GM23338 (cell line): Measurements from ENCODE around the gene FILIP1. TPM values are rescaled to one million over a fixed set of nuclear protein-coding genes. Genes with fewer than 3 reads are reported as not detected.

Experiments used
- ATAC-seq: fragments of 200-7000 bp; cut with Tn5 transposase; 3 replicates; pipeline ENCODE4 v1.9.1; 2020
- DNase-seq: peaks from one replicate; pipeline ENCODE4 v3.0.0-alpha.2; 2015; ENCODE audit warnings: low spot score
- H2AFZ ChIP-seq: fragments of 200-600 bp; sonication (generic); 2 replicates; pipeline ENCODE4 v1.8.0; 2016; ENCODE audit warnings: antibody characterized with exemption, mild to moderate bottlenecking, moderate library complexity
- H3F3A ChIP-seq: fragments of 200-600 bp; sonication (generic); replicated peaks from 2 replicates; pipeline ENCODE4 v1.8.0; 2017; ENCODE audit warnings: antibody characterized with exemption, mixed run types, low read depth
- H3K27ac ChIP-seq: fragments of 200-600 bp; sonication (generic); 2 replicates; pipeline ENCODE4 v1.6.1; 2016; ENCODE audit warnings: low read depth
- H3K27me3 ChIP-seq: fragments of 200-600 bp; sonication (generic); 2 replicates; pipeline ENCODE4 v1.8.0; 2016; ENCODE audit warnings: mild to moderate bottlenecking, mixed run types, moderate library complexity; ENCODE audit not compliant: insufficient read depth
- H3K36me3 ChIP-seq: fragments of 200-600 bp; sonication (generic); 2 replicates; pipeline ENCODE4 v1.8.0; 2016; ENCODE audit warnings: mild to moderate bottlenecking; ENCODE audit not compliant: insufficient read depth
- H3K4me1 ChIP-seq: fragments of 200-600 bp; sonication (generic); 2 replicates; pipeline ENCODE4 v1.8.0; 2016; ENCODE audit warnings: mild to moderate bottlenecking, moderate library complexity; ENCODE audit not compliant: insufficient read depth
- H3K4me2 ChIP-seq: fragments of 200-600 bp; sonication (generic); 2 replicates; pipeline ENCODE4 v1.7.1; 2017; ENCODE audit warnings: mixed run types
- H3K4me3 ChIP-seq: fragments of 200-600 bp; sonication (generic); 2 replicates; pipeline ENCODE4 v1.6.1; 2016; ENCODE audit warnings: mixed run types
- H3K79me2 ChIP-seq: fragments of 200-600 bp; sonication (generic); replicated peaks from 2 replicates; pipeline ENCODE4 v1.8.0; 2017; ENCODE audit warnings: mild to moderate bottlenecking; ENCODE audit not compliant: insufficient read depth
- H3K9me2 ChIP-seq: fragments of 200-600 bp; sonication (generic); 2 replicates; pipeline ENCODE4 v1.8.0; 2017; ENCODE audit not compliant: insufficient read depth
- H4K20me1 ChIP-seq: fragments of 200-600 bp; sonication (generic); replicated peaks from 2 replicates; pipeline ENCODE4 v1.8.0; 2017; ENCODE audit warnings: mild to moderate bottlenecking; ENCODE audit not compliant: insufficient read depth
- H3K27ac Mint-ChIP-seq: 2 replicates; pipeline ENCODE4 v1.8.0; 2020; ENCODE audit warnings: inconsistent platforms, mild to moderate bottlenecking, moderate library complexity, mixed read lengths
- H3K27me3 Mint-ChIP-seq: 3 replicates; pipeline ENCODE4 v1.8.0; 2022; ENCODE audit warnings: low read depth, mild to moderate bottlenecking, moderate library complexity, mixed read lengths, inconsistent platforms; ENCODE audit not compliant: insufficient read depth, poor library complexity
- H3K36me3 Mint-ChIP-seq: 3 replicates; pipeline ENCODE4 v1.8.0; 2021; ENCODE audit warnings: low read depth, mild to moderate bottlenecking, inconsistent platforms, moderate library complexity, mixed read lengths
- H3K4me1 Mint-ChIP-seq: 3 replicates; pipeline ENCODE4 v1.8.0; 2020; ENCODE audit warnings: mild to moderate bottlenecking, inconsistent platforms, mixed read lengths
- H3K4me3 Mint-ChIP-seq: 3 replicates; pipeline ENCODE4 v1.8.0; 2021; ENCODE audit warnings: moderate library complexity, mild to moderate bottlenecking, inconsistent platforms, mixed read lengths
- H3K9me3 Mint-ChIP-seq: 3 replicates; pipeline ENCODE4 v1.8.0; 2020; ENCODE audit warnings: moderate library complexity, mild to moderate bottlenecking, inconsistent platforms, mixed read lengths
- EZH2 ChIP-seq: fragments of 200-600 bp; sonication (generic); IDR thresholded peaks from one replicate; pipeline ENCODE4 v1.8.0; 2017; ENCODE audit warnings: antibody characterized with exemption, mild to moderate bottlenecking, low read depth; ENCODE audit not compliant: unreplicated experiment
- EZH2phosphoT487 ChIP-seq: fragments of 200-600 bp; sonication (generic); IDR thresholded peaks from one replicate; pipeline ENCODE4 v1.8.1; 2018; ENCODE audit warnings: antibody characterized with exemption; ENCODE audit not compliant: unreplicated experiment
- JUNB ChIP-seq: IDR thresholded peaks from one replicate; pipeline ENCODE4 v1.6.1; 2016; ENCODE audit warnings: antibody characterized with exemption; ENCODE audit not compliant: unreplicated experiment
- NANOG ChIP-seq: IDR thresholded peaks from 2 replicates; pipeline ENCODE4 v1.6.1; 2016; ENCODE audit warnings: antibody characterized with exemption, borderline replicate concordance
- POLR2AphosphoS5 ChIP-seq: IDR thresholded peaks from 2 replicates; pipeline ENCODE4 v1.6.1; 2016; ENCODE audit warnings: antibody characterized with exemption, low read depth
- STAT1 ChIP-seq: IDR thresholded peaks from one replicate; pipeline ENCODE4 v1.6.1; 2016; ENCODE audit warnings: antibody characterized with exemption; ENCODE audit not compliant: unreplicated experiment
- ZNF114 ChIP-seq: fragments of 250-450 bp; sonication (Bioruptor Pico); IDR thresholded peaks from 2 replicates; pipeline ENCODE4 v1.5.0; 2020; ENCODE audit warnings: mild to moderate bottlenecking, moderate library complexity
- polyA plus RNA-seq: library from polyadenylated mRNA; unstranded; fragments of >200 nt; fragmentation: Nextera tagmentation; extraction: Ambion mirVana; gene quantifications from 2 replicates; pipeline ENCODE4 v1.2.1, GENCODE V29; 2016
- total RNA-seq: library from RNA; depleted of rRNA; stranded (reverse); fragments of >200 nt; shearing (Covaris generic); gene quantifications from 2 replicates; pipeline ENCODE4 v1.2.3, GENCODE V29; 2014
- TF ChIP-seq, protein P1 (sequence below), 2 experiments: fragments of 200-600 bp in 1 of 2; sonication (generic) in 1 of 2; conservative IDR thresholded peaks; 2 replicates each; pipeline versions ENCODE4 v1.5.1 to v1.6.1; 2016 to 2017; ENCODE audit warnings: antibody characterized with exemption in 2 of 2, low read depth in 2 of 2, mild to moderate bottlenecking in 2 of 2, moderate library complexity in 1 of 2
- TF ChIP-seq, protein P2 (sequence below): IDR thresholded peaks from 2 replicates; pipeline ENCODE4 v1.6.1; 2016; ENCODE audit warnings: antibody characterized with exemption
- TF ChIP-seq, protein P3 (sequence below): fragments of 250-450 bp; sonication (Bioruptor Pico); IDR thresholded peaks from 2 replicates; pipeline ENCODE4 v1.5.0; 2020; ENCODE audit warnings: mild to moderate bottlenecking, moderate library complexity

FILIP1 gene
- total and polyA plus RNA-seq, 2 experiments from 2014 or later, result 3.7 to 6.4 TPM

DNA sequence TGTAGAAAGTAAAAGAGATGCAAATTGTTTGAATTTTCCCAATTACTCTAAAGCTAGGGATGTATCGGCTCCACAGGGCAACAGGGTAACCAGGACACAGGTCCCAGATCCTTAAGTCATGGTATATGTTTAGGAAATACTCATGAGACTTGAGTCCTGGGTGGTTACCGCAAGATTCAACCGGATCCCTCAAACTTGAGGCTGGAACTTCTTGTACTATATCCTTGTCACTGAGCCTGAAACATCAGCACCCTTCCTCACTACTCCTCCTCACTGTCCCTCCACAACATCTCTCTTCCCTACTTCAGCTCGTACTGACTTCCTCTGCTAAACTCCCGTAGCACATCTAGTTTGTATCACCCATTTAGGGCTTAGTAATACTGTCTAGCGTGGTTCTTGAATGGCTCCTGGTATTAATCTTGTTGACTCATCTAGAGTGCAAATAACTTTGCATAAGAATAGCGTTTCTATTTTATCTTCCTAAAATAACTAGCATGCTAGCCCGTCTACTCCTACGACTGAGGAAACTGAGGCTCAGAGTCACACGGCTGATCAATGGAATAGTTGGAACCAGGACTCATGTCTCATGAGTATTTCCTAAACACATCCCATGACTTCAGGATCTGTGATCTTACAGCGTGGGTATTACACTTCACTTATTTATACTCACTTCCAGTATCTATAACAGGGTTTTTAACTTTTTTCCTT lies 72.1 kb downstream of the FILIP1 start:
- no peak overlapping the region for H3K4me3 ChIP-seq
- Mint-ChIP-seq H3K4me3 (no peak overlapping the region), H3K9me3 (no peaks in the 10 kb centered on the region), H3K36me3 (no peaks in the 10 kb centered on the region), H3K27ac (no peak overlapping the region), H3K27me3 (no peaks in the 10 kb centered on the region), H3K4me1 (peaks cover 4% of the 10 kb centered on the region; the same call in 1 of the 3 replicates)
- H3K4me2 ChIP-seq, result no peak overlapping the region
- TF ChIP-seq JUNB, result no peak
- no peak for TF ChIP-seq NANOG
- TF ChIP-seq STAT1, result no peak
- no peak for TF ChIP-seq ZNF114
- TF ChIP-seq, protein P1, sequence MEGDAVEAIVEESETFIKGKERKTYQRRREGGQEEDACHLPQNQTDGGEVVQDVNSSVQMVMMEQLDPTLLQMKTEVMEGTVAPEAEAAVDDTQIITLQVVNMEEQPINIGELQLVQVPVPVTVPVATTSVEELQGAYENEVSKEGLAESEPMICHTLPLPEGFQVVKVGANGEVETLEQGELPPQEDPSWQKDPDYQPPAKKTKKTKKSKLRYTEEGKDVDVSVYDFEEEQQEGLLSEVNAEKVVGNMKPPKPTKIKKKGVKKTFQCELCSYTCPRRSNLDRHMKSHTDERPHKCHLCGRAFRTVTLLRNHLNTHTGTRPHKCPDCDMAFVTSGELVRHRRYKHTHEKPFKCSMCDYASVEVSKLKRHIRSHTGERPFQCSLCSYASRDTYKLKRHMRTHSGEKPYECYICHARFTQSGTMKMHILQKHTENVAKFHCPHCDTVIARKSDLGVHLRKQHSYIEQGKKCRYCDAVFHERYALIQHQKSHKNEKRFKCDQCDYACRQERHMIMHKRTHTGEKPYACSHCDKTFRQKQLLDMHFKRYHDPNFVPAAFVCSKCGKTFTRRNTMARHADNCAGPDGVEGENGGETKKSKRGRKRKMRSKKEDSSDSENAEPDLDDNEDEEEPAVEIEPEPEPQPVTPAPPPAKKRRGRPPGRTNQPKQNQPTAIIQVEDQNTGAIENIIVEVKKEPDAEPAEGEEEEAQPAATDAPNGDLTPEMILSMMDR (conservative IDR thresholded peaks at IDR 0.05; ENCODE audit: low read depth in 2 of 2), result no peak
- TF ChIP-seq, protein P2, sequence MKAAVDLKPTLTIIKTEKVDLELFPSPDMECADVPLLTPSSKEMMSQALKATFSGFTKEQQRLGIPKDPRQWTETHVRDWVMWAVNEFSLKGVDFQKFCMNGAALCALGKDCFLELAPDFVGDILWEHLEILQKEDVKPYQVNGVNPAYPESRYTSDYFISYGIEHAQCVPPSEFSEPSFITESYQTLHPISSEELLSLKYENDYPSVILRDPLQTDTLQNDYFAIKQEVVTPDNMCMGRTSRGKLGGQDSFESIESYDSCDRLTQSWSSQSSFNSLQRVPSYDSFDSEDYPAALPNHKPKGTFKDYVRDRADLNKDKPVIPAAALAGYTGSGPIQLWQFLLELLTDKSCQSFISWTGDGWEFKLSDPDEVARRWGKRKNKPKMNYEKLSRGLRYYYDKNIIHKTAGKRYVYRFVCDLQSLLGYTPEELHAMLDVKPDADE, result no peak
- no peak for TF ChIP-seq POLR2AphosphoS5
- TF ChIP-seq EZH2phosphoT487, result no peak
- H3K4me1 ChIP-seq, result 0 out of 2 replicates have a peak, but pooled peaks cover 6% of the 10 kb centered on the region
- H3K36me3 ChIP-seq, result no peaks in the 10 kb centered on the region
- ATAC-seq, result no peak
- peak overlapping the region; percentile 30; the same call in 1 of the 2 replicates for H2AFZ ChIP-seq
- no peaks in the 10 kb centered on the region for H4K20me1 ChIP-seq
- DNase-seq, result no peak
- no peaks in the 10 kb centered on the region; the same call in 1 of the 2 replicates for H3K9me2 ChIP-seq
- no peaks in the 10 kb centered on the region for H3K27me3 ChIP-seq
- no peak overlapping the region for H3K27ac ChIP-seq
- H3F3A ChIP-seq, result no peaks in the 10 kb centered on the region
- no peaks in the 10 kb centered on the region for H3K79me2 ChIP-seq

DNA sequence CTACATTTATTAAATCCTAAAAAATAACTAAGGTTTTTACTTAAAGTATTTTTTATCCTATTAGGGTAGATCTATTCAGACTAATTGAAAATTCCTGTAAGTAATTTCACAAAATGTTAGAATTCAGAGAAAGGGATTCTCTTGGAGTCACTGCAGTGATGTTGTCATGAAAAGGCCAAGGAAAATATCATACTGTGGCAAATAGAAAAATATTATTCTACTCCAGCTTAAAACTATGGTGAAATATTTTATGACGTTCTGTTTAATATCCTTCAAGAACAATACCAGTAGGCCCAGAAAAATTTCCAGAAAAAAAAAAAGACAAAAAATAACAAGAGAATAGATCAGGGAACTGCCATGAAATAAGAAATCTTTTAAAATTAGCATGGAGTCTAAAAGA lies 73.6 kb downstream of the FILIP1 start:
- no peaks in the 10 kb centered on the region for H3K27me3 Mint-ChIP-seq
- no peaks in the 10 kb centered on the region for H3K79me2 ChIP-seq
- TF ChIP-seq ZNF114 (no peak), EZH2 (no peak)
- TF ChIP-seq, protein P1 (conservative IDR thresholded peaks at IDR 0.05; ENCODE audit: low read depth in 2 of 2), result no peak
- TF ChIP-seq, protein P3, sequence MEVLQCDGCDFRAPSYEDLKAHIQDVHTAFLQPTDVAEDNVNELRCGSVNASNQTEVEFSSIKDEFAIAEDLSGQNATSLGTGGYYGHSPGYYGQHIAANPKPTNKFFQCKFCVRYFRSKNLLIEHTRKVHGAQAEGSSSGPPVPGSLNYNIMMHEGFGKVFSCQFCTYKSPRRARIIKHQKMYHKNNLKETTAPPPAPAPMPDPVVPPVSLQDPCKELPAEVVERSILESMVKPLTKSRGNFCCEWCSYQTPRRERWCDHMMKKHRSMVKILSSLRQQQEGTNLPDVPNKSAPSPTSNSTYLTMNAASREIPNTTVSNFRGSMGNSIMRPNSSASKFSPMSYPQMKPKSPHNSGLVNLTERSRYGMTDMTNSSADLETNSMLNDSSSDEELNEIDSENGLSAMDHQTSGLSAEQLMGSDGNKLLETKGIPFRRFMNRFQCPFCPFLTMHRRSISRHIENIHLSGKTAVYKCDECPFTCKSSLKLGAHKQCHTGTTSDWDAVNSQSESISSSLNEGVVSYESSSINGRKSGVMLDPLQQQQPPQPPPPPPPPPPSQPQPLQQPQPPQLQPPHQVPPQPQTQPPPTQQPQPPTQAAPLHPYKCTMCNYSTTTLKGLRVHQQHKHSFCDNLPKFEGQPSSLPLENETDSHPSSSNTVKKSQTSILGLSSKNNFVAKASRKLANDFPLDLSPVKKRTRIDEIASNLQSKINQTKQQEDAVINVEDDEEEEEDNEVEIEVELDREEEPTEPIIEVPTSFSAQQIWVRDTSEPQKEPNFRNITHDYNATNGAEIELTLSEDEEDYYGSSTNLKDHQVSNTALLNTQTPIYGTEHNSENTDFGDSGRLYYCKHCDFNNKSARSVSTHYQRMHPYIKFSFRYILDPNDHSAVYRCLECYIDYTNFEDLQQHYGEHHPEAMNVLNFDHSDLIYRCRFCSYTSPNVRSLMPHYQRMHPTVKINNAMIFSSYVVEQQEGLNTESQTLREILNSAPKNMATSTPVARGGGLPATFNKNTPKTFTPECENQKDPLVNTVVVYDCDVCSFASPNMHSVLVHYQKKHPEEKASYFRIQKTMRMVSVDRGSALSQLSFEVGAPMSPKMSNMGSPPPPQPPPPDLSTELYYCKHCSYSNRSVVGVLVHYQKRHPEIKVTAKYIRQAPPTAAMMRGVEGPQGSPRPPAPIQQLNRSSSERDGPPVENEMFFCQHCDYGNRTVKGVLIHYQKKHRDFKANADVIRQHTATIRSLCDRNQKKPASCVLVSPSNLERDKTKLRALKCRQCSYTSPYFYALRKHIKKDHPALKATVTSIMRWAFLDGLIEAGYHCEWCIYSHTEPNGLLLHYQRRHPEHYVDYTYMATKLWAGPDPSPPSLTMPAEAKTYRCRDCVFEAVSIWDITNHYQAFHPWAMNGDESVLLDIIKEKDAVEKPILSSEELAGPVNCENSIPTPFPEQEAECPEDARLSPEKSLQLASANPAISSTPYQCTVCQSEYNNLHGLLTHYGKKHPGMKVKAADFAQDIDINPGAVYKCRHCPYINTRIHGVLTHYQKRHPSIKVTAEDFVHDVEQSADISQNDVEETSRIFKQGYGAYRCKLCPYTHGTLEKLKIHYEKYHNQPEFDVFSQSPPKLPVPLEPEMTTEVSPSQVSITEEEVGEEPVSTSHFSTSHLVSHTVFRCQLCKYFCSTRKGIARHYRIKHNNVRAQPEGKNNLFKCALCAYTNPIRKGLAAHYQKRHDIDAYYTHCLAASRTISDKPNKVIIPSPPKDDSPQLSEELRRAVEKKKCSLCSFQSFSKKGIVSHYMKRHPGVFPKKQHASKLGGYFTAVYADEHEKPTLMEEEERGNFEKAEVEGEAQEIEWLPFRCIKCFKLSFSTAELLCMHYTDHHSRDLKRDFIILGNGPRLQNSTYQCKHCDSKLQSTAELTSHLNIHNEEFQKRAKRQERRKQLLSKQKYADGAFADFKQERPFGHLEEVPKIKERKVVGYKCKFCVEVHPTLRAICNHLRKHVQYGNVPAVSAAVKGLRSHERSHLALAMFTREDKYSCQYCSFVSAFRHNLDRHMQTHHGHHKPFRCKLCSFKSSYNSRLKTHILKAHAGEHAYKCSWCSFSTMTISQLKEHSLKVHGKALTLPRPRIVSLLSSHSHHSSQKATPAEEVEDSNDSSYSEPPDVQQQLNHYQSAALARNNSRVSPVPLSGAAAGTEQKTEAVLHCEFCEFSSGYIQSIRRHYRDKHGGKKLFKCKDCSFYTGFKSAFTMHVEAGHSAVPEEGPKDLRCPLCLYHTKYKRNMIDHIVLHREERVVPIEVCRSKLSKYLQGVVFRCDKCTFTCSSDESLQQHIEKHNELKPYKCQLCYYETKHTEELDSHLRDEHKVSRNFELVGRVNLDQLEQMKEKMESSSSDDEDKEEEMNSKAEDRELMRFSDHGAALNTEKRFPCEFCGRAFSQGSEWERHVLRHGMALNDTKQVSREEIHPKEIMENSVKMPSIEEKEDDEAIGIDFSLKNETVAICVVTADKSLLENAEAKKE (CRISPR knock-in tag), result no peak

More for the DNA sequence above, 73.6 kb downstream of the FILIP1 start:
- H3K27ac ChIP-seq, result no peak overlapping the region
- no peaks in the 10 kb centered on the region for H3K27me3 ChIP-seq
- no peaks in the 10 kb centered on the region for H3F3A ChIP-seq
- H3K4me1 ChIP-seq, result 0 out of 2 replicates have a peak, but pooled peaks cover 6% of the 10 kb centered on the region
- H3K9me2 ChIP-seq, result no peaks in the 10 kb centered on the region; the same call in 1 of the 2 replicates
- H2AFZ ChIP-seq, result no peak overlapping the region
- DNase-seq (no peak), ATAC-seq (no peak)
- H3K9me3 Mint-ChIP-seq, result no peaks in the 10 kb centered on the region
- H3K4me1 Mint-ChIP-seq, result peaks cover 4% of the 10 kb centered on the region; the same call in 1 of the 3 replicates
- no peaks in the 10 kb centered on the region for H4K20me1 ChIP-seq
- no peak overlapping the region for H3K4me3 Mint-ChIP-seq
- no peaks in the 10 kb centered on the region for H3K36me3 ChIP-seq
- no peak overlapping the region for H3K4me3 ChIP-seq
- no peak overlapping the region for H3K27ac Mint-ChIP-seq
- no peak overlapping the region for H3K4me2 ChIP-seq
- H3K36me3 Mint-ChIP-seq, result no peaks in the 10 kb centered on the region
